GM18861 (cell line): Measurements from ENCODE around the gene TMEM106A.
"Not testable (repeated sequence)": the region's sequence is repeated elsewhere in the genome, so short reads cannot be mapped to it uniquely, and the experiment has no call there.

ENCODE experiments used
- ATAC-seq: cut with Tn5 transposase; IDR thresholded peaks from one replicate; pipeline ENCODE4 v1.9.1; 2021; ENCODE audit not compliant: unreplicated experiment

Gene TMEM106A

GRCh38 chr17:43215341-43215740 is 3.7 kb downstream of the TMEM106A start:
- ATAC-seq = no peak

- no peak for ATAC-seq
Observed at GRCh38 chr17:43216369-43216761, 4.7 kb downstream of the TMEM106A start.

GRCh38 chr17:43216762-43217613 is 5.3 kb downstream of the TMEM106A start:
- no peak for ATAC-seq

GRCh38 chr17:43217614-43218087 is 6.0 kb downstream of the TMEM106A start:
- no peak for ATAC-seq

GRCh38 chr17:43219001-43219400 is 7.3 kb downstream of the TMEM106A start:
- no peak for ATAC-seq

GRCh38 chr17:43219746-43220380 is 8.2 kb downstream of the TMEM106A start:
- ATAC-seq = no peak

GRCh38 chr17:43220511-43221125 is 8.9 kb downstream of the TMEM106A start:
- no peak for ATAC-seq

GRCh38 chr17:43224146-43224705 is 12.6 kb downstream of the TMEM106A start:
- ATAC-seq = no peak

- no peak for ATAC-seq
Observed at GRCh38 chr17:43226393-43226792, 14.7 kb downstream of the TMEM106A start.

- ATAC-seq = not testable (repeated sequence)
Observed at GRCh38 chr17:43228020-43228782, 16.5 kb downstream of the TMEM106A start, which contains the start of gene CCDC200. CCDC200 (minus strand) TSS chr17:43228623; CDS start chr17:43228554, 69 bp downstream.

- not testable (repeated sequence) for ATAC-seq
Observed at GRCh38 chr17:43231205-43232020, 19.7 kb downstream of the TMEM106A start.

GRCh38 chr17:43232021-43232699 is 20.5 kb downstream of the TMEM106A start:
- ATAC-seq = not testable (repeated sequence)

GRCh38 chr17:43233263-43233662 is 21.6 kb downstream of the TMEM106A start:
- ATAC-seq = not testable (repeated sequence)

- ATAC-seq = not testable (repeated sequence)
Observed at GRCh38 chr17:43233877-43234276, 22.2 kb downstream of the TMEM106A start, which contains the start of gene RNU2-1. RNU2-1 (minus strand) TSS chr17:43233977.

GRCh38 chr17:43239597-43239996 is 27.9 kb downstream of the TMEM106A start:
- ATAC-seq = not testable (repeated sequence)

- ATAC-seq = not testable (repeated sequence)
Observed at GRCh38 chr17:43240596-43241352, 29.1 kb downstream of the TMEM106A start.

- not testable (repeated sequence) for ATAC-seq
Observed at GRCh38 chr17:43246456-43246855, 34.8 kb downstream of the TMEM106A start.
